ENCODE measurements around the gene TMEM50B. TPM values are rescaled to one million over a fixed set of nuclear protein-coding genes. Genes with fewer than 3 reads are reported as not detected.

TMEM50B gene
- polyA plus RNA-seq, 2 of the 4 experiments (the other 2 are of a cell fraction): 11.1 to 19.4 TPM

GRCh38 chr21:33481314-33481943 lies 1.7 kb upstream of the TMEM50B start:
- Histone ChIP-seq H3K9me3 (no peaks in the 10 kb centered on the region), H3K27ac (no peak overlapping the region), H3K4me1 (peaks cover 5% of the 10 kb centered on the region; the same call in 1 of the 3 replicates), H3K4me2 (no peak overlapping the region), H3K4me3 (no peak overlapping the region)
- 72% methylated on average over 7 of the region's 9 CpGs for WGBS (ENCODE audit: missing lambda C conversion rate)
- ChIA-PET CTCF (interaction anchor here (0.6 to 3.2 kb wide), 2 partner anchors 10 to 1077 kb away, joined by 3 to 11 read pairs; partner anchors contain the start of gene DNAJC28), POLR2A (no interaction called here)
- ATAC-seq (no peak), DNase-seq (ENCODE audit: low read depth in 1 of 2, low spot score in 1 of 2) (no peak), FAIRE-seq (no peak)
- TF ChIP-seq NFE2L2 (conservative IDR thresholded peaks at IDR 0.05; ENCODE audit: low read length) (no peak), TP53 (CRISPR knock-in tag; IDR thresholded peaks at IDR 0.05) (no peak), RCOR1 (IDR thresholded peaks at IDR 0.05; ENCODE audit: low read depth, low read length) (no peak), ZNF302 (CRISPR knock-in tag; IDR thresholded peaks at IDR 0.05) (no peak), CHD2 (IDR thresholded peaks at IDR 0.05; ENCODE audit: low read length, partially characterized antibody) (no peak), HEYL (CRISPR knock-in tag; IDR thresholded peaks at IDR 0.05) (no peak), JUN (IDR thresholded peaks at IDR 0.05) (no peak), CHD4 (IDR thresholded peaks at IDR 0.05; ENCODE audit: borderline replicate concordance) (no peak), FOXS1 (CRISPR knock-in tag; IDR thresholded peaks at IDR 0.05) (no peak), ZFP36 (IDR thresholded peaks at IDR 0.05; ENCODE audit: borderline replicate concordance, partially characterized antibody) (no peak), REST (IDR thresholded peaks at IDR 0.05) (no peak), CEBPB (IDR thresholded peaks at IDR 0.05) (no peak)

GRCh38 chr21:33480481-33481103 lies 818 bp upstream of the TMEM50B start:
- Histone ChIP-seq H3K27ac (peak overlapping the region; percentile 78 to 87), H3K4me1 (peaks cover 5% of the 10 kb centered on the region; the same call in 1 of the 3 replicates), H3K4me2 (peak overlapping the region; percentile 73), H3K4me3 (peak overlapping the region; percentile 56), H3K9me3 (no peaks in the 10 kb centered on the region)
- 41% methylated on average over 17 of the region's 17 CpGs for WGBS (ENCODE audit: missing lambda C conversion rate)
- no peak for FAIRE-seq
- ChIA-PET CTCF (interaction anchor here (0.6 to 3.2 kb wide), 9 partner anchors 10 to 283 kb away, joined by 3 to 11 read pairs (median 4); partner anchors contain the start of gene DNAJC28), POLR2A (interaction anchor here (0.7 to 2.1 kb wide), 6 partner anchors 11 to 156 kb away, joined by 3 to 49 read pairs (median 6); partner anchors contain the start of genes DNAJC28, DONSON and IFNAR1)
- no peak; a peak in 1 of 6 replicates for ATAC-seq
- DNase-seq (ENCODE audit: low read depth in 1 of 2, low spot score in 1 of 2): no peak
- TF ChIP-seq HEYL (CRISPR knock-in tag; IDR thresholded peaks at IDR 0.05) (no peak), NR3C1 (IDR thresholded peaks at IDR 0.05) (no peak)

- FAIRE-seq (no peak), ATAC-seq (peak; percentile 37 to 47), DNase-seq (ENCODE audit: low read depth in 1 of 2, low spot score in 1 of 2) (peak in 1 of 2 experiments; percentile 18)
- Histone ChIP-seq H3K9me3 (no peaks in the 10 kb centered on the region), H3K4me3 (peak overlapping the region; percentile 56), H3K27ac (peak overlapping the region; percentile 72 to 91), H3K4me2 (peak overlapping the region; percentile 87), H3K4me1 (peaks cover 5% of the 10 kb centered on the region; the same call in 1 of the 3 replicates)
- ChIA-PET CTCF (interaction anchor here (0.8 to 3.2 kb wide), 5 partner anchors 12 to 282 kb away, joined by 3 to 11 read pairs (median 4); partner anchors contain the start of gene DNAJC28), POLR2A (interaction anchor here (1.0 to 2.1 kb wide), 3 partner anchors 10 to 13 kb away, joined by 3 to 49 read pairs (median 4); partner anchors contain the start of gene DNAJC28)
- 4% methylated on average over 22 of the region's 68 CpGs for WGBS (ENCODE audit: missing lambda C conversion rate)
- no peak for TF ChIP-seq KDM1A (IDR thresholded peaks at IDR 0.05; ENCODE audit: low read depth)
- no peak for TF ChIP-seq FOXS1 (CRISPR knock-in tag; IDR thresholded peaks at IDR 0.05)
These were observed 667 bp downstream of the TMEM50B start for GRCh38 chr21:33478935-33479678.

Measured in A549 (cell line).